IMR-90 (cell line): ENCODE data around the gene KPTN.

ENCODE experiments used
- CHD1 ChIP-seq: IDR thresholded peaks from 2 replicates; pipeline ENCODE4 v1.6.1; 2012; ENCODE audit warnings: low read depth, low read length, improper control_type of control experiment
- MAFK ChIP-seq: IDR thresholded peaks from 2 replicates; pipeline ENCODE4 v1.6.1; 2012; ENCODE audit warnings: low read depth, low read length, improper control_type of control experiment
- MAZ ChIP-seq: IDR thresholded peaks from 2 replicates; pipeline ENCODE4 v1.6.1; 2012; ENCODE audit warnings: low read depth, mild to moderate bottlenecking, low read length, improper control_type of control experiment, moderate library complexity, borderline replicate concordance
- POLR2A ChIP-seq: IDR thresholded peaks from 2 replicates; pipeline ENCODE4 v1.6.1; 2012; ENCODE audit warnings: mild to moderate bottlenecking, low read depth, low read length
- RFX5 ChIP-seq: IDR thresholded peaks from 2 replicates; pipeline ENCODE4 v1.8.0; 2012; ENCODE audit warnings: low read depth, mild to moderate bottlenecking, low read length, moderate library complexity
- SMC3 ChIP-seq: fragments of 150-350 bp; IDR thresholded peaks from 2 replicates; pipeline ENCODE4 v1.6.1; 2016; ENCODE audit warnings: low read depth, mild to moderate bottlenecking, antibody characterized with exemption, low read length, moderate library complexity
- USF2 ChIP-seq: fragments of 150-350 bp; IDR thresholded peaks from 2 replicates; pipeline ENCODE4 v1.6.1; 2017; ENCODE audit warnings: mild to moderate bottlenecking, antibody characterized with exemption, low read length, low read depth
- TF ChIP-seq, protein P1 (sequence below): conservative IDR thresholded peaks from 2 replicates; pipeline ENCODE4 v1.5.1; 2012; ENCODE audit warnings: mild to moderate bottlenecking, low read depth, low read length, improper control_type of control experiment

- TF ChIP-seq, protein P1, sequence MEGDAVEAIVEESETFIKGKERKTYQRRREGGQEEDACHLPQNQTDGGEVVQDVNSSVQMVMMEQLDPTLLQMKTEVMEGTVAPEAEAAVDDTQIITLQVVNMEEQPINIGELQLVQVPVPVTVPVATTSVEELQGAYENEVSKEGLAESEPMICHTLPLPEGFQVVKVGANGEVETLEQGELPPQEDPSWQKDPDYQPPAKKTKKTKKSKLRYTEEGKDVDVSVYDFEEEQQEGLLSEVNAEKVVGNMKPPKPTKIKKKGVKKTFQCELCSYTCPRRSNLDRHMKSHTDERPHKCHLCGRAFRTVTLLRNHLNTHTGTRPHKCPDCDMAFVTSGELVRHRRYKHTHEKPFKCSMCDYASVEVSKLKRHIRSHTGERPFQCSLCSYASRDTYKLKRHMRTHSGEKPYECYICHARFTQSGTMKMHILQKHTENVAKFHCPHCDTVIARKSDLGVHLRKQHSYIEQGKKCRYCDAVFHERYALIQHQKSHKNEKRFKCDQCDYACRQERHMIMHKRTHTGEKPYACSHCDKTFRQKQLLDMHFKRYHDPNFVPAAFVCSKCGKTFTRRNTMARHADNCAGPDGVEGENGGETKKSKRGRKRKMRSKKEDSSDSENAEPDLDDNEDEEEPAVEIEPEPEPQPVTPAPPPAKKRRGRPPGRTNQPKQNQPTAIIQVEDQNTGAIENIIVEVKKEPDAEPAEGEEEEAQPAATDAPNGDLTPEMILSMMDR = no peak
- no peak for TF ChIP-seq POLR2A
- no peak for TF ChIP-seq USF2
- TF ChIP-seq RFX5 = no peak
- TF ChIP-seq MAZ = no peak
- no peak for TF ChIP-seq MAFK
- TF ChIP-seq CHD1 = no peak
- TF ChIP-seq SMC3 = no peak
Measured at GRCh38 chr19:47487551-47488515, 3.8 kb upstream of the KPTN start.
